22Rv1 (cell line): ENCODE measurements around the gene ADGRA1.

Experiments used
- CTCF ChIP-seq: fragments of 450-650 bp; IDR thresholded peaks from 2 replicates; pipeline ENCODE4 v1.5.1; 2017; ENCODE audit warnings: mild to moderate bottlenecking
- ZFX ChIP-seq: fragments of 450-650 bp; IDR thresholded peaks from 2 replicates; pipeline ENCODE4 v1.6.1; 2017; ENCODE audit warnings: antibody characterized with exemption, borderline replicate concordance

- TF ChIP-seq CTCF (no peak), ZFX (no peak)
Observed at GRCh38 chr10:133123050-133123745, 35.5 kb downstream of the ADGRA1 start.
